Parathyroid adenoma (tissue), 2 donors: ENCODE measurements around the gene TMEM121B.
A peak's percentile ranks its signal among the peaks of the same experiment; 100 is the strongest.

Source experiments
- H2AFZ ChIP-seq: fragments of 300-600 bp; sonication (generic); one replicate; pipeline ENCODE4 v1.7.0; 2017; ENCODE audit warnings: antibody characterized with exemption, mild to moderate bottlenecking
- H3K27ac ChIP-seq: fragments of 300-600 bp; sonication (generic); one replicate; pipeline ENCODE4 v1.7.0; 2017
- H3K27me3 ChIP-seq: fragments of 300-600 bp; sonication (generic); one replicate; pipeline ENCODE4 v1.7.0; 2017; ENCODE audit warnings: low read length; ENCODE audit not compliant: control insufficient read depth, insufficient read depth
- H3K36me3 ChIP-seq: fragments of 300-600 bp; sonication (generic); one replicate; pipeline ENCODE4 v1.7.0; 2017; ENCODE audit warnings: low read length; ENCODE audit not compliant: control insufficient read depth, insufficient read depth
- H3K4me1 ChIP-seq: fragments of 300-600 bp; sonication (generic); one replicate; pipeline ENCODE4 v1.7.0; 2017; ENCODE audit warnings: control low read depth
- H3K4me2 ChIP-seq: fragments of 300-600 bp; sonication (generic); one replicate; pipeline ENCODE4 v1.7.0; 2017; ENCODE audit warnings: low read length
- H3K4me3 ChIP-seq: fragments of 300-600 bp; sonication (generic); one replicate; pipeline ENCODE4 v1.7.0; 2017; ENCODE audit warnings: low read depth, low read length
- H3K79me2 ChIP-seq: fragments of 300-600 bp; sonication (generic); one replicate; pipeline ENCODE4 v1.7.0; 2017; ENCODE audit warnings: control low read depth
- H3K9ac ChIP-seq: fragments of 300-600 bp; sonication (generic); one replicate; pipeline ENCODE4 v1.7.0; 2017; ENCODE audit warnings: mild to moderate bottlenecking
- H3K9me3 ChIP-seq: fragments of 300-600 bp; sonication (generic); one replicate; pipeline ENCODE4 v1.7.0; 2017; ENCODE audit warnings: low read length; ENCODE audit not compliant: control insufficient read depth
- TF ChIP-seq, protein P1 (sequence below): fragments of 300-600 bp; sonication (generic); IDR thresholded peaks from one replicate; pipeline ENCODE4 v1.7.0; 2017; ENCODE audit warnings: antibody characterized with exemption, mild to moderate bottlenecking
- donor health status: primary hyperparathyroidism.

TMEM121B gene

GRCh38 chr22:17161991-17162390 lies 40.8 kb upstream of the TMEM121B start:
- Histone ChIP-seq H3K4me2 (no peak overlapping the region), H3K4me3 (no peak overlapping the region), H3K79me2 (peaks cover 9% of the 10 kb centered on the region), H3K9me3 (no peaks in the 10 kb centered on the region), H2AFZ (no peak overlapping the region), H3K4me1 (no peaks in the 10 kb centered on the region), H3K36me3 (no peaks in the 10 kb centered on the region), H3K9ac (no peak overlapping the region), H3K27me3 (no peaks in the 10 kb centered on the region), H3K27ac (no peak overlapping the region)
- TF ChIP-seq, protein P1, sequence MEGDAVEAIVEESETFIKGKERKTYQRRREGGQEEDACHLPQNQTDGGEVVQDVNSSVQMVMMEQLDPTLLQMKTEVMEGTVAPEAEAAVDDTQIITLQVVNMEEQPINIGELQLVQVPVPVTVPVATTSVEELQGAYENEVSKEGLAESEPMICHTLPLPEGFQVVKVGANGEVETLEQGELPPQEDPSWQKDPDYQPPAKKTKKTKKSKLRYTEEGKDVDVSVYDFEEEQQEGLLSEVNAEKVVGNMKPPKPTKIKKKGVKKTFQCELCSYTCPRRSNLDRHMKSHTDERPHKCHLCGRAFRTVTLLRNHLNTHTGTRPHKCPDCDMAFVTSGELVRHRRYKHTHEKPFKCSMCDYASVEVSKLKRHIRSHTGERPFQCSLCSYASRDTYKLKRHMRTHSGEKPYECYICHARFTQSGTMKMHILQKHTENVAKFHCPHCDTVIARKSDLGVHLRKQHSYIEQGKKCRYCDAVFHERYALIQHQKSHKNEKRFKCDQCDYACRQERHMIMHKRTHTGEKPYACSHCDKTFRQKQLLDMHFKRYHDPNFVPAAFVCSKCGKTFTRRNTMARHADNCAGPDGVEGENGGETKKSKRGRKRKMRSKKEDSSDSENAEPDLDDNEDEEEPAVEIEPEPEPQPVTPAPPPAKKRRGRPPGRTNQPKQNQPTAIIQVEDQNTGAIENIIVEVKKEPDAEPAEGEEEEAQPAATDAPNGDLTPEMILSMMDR, result no peak

GRCh38 chr22:17159504-17159951 lies 38.4 kb upstream of the TMEM121B start:
- H2AFZ ChIP-seq, result peak overlapping the region; percentile 91
- peak overlapping the region; percentile 76 for H3K4me3 ChIP-seq
- peaks cover 11% of the 10 kb centered on the region for H3K79me2 ChIP-seq
- H3K9me3 ChIP-seq, result no peaks in the 10 kb centered on the region
- H3K9ac ChIP-seq, result peak overlapping the region; percentile 28
- no peaks in the 10 kb centered on the region for H3K27me3 ChIP-seq
- H3K4me1 ChIP-seq, result no peaks in the 10 kb centered on the region
- TF ChIP-seq, protein P1, result no peak
- peak overlapping the region; percentile 71 for H3K4me2 ChIP-seq
- H3K36me3 ChIP-seq, result no peaks in the 10 kb centered on the region
- peak overlapping the region; percentile 63 for H3K27ac ChIP-seq

DNA sequence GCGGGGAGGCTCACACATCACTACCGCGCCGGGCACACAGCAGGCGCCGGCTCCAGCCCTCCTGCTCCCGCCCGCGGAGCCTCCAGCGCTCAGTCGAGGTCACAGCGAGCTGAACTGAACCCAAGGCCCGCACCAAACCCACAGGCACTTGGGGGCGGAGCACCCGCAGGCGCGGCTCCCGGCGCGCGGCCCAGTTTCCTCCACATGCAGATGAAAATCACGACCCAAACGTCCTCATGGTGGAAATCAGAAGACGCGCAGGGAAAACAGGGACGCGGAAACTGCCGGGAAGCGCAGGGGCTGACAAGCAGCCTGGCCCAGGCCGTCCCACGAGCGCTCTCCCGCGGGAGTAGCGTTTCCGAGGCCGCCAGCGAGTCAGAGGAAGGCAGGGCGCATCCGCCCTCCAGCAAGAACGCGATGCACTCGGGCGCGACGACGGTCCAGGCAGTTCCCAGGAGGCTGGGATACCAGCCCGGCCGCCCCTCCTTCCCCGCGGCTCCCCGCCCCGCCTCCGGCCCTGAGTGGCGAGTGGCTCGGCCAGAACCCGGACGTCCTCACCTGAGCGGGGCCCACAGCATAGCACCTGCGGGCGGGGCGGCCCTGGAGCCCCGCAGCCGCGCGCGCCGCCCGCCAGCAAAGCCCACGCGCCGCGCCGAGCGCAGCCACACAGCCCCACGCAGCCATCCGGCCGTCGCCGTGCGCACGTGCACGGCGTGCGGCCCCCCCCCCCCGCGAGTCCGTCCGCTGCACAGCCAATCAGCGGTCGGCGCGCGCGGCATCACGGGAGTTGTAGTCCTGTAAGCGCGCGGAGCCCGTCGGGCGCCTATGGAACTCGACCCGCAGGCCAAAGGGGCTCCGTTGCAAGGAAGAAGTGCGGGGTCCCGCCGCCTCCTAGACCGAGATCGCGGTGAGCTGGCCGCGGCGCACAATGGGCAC lies 37.7 kb upstream of the TMEM121B start, which contains the start of gene HDHD5:
TSS of gene HDHD5 (minus strand) at position 710 of the 936 bp plus-strand sequence. CDS start at position 684, 26 bp downstream.
- Histone ChIP-seq H3K4me1 (no peaks in the 10 kb centered on the region), H2AFZ (peak within 1 kb of the TSS; percentile 91)
- TF ChIP-seq, protein P1, result no peak

DNA sequence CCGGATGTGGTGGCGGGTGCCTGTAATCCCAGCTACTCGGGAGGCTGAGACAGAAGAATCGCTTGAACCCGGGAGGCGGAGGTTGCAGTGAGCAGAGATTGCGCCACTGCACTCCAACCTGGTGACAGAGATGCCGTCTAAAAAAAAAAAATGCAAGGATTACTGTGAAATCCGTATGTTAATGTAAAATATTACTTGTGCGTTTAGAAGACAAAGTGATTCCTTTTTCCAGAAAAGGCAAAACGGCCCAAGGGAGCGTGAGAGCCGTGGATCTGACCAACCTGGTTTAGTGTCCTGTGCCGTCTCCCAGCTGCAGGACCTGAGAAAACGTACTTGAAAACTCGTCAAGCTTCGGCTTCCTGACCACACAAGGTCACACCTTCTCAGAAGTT lies 37.0 kb upstream of the TMEM121B start:
- Histone ChIP-seq H3K27me3 (no peaks in the 10 kb centered on the region), H3K4me1 (no peaks in the 10 kb centered on the region), H3K4me3 (peak overlapping the region; percentile 50), H3K4me2 (peak overlapping the region; percentile 59), H3K36me3 (no peaks in the 10 kb centered on the region), H3K79me2 (peaks cover 11% of the 10 kb centered on the region), H3K27ac (peak overlapping the region; percentile 79), H2AFZ (peak overlapping the region; percentile 77), H3K9me3 (no peaks in the 10 kb centered on the region), H3K9ac (no peak overlapping the region)
- TF ChIP-seq, protein P1, result no peak

More for the DNA sequence above, 37.7 kb upstream of the TMEM121B start, which contains the start of gene HDHD5:
- peaks cover 11% of the 10 kb centered on the region for H3K79me2 ChIP-seq
- H3K9me3 ChIP-seq, result no peaks in the 10 kb centered on the region
- peak within 1 kb of the TSS; percentile 76 for H3K4me3 ChIP-seq
- no peaks in the 10 kb centered on the region for H3K27me3 ChIP-seq
- peak within 1 kb of the TSS; percentile 28 for H3K9ac ChIP-seq
- H3K36me3 ChIP-seq, result no peaks in the 10 kb centered on the region
- peak within 1 kb of the TSS; percentile 79 for H3K27ac ChIP-seq
- H3K4me2 ChIP-seq, result peak within 1 kb of the TSS; percentile 71
